Skeletal muscle tissue (tissue), 4 donors: ENCODE results near the gene COMP. TPM values are rescaled to one million over a fixed set of nuclear protein-coding genes. Genes with fewer than 3 reads are reported as not detected.

ENCODE experiments used
- H3K27ac ChIP-seq: one replicate; pipeline ENCODE4 v1.7.0; 2013; ENCODE audit warnings: mild to moderate bottlenecking, low read depth, low read length, inconsistent platforms
- H3K27me3 ChIP-seq, 3 donors: one replicate each; pipeline ENCODE4 v1.7.0; 2013; ENCODE audit warnings: low read length in 3 of 3; ENCODE audit not compliant: control insufficient read depth in 3 of 3, insufficient read depth in 3 of 3
- H3K36me3 ChIP-seq, 3 donors: one replicate each; pipeline ENCODE4 v1.7.0; 2013; ENCODE audit warnings: low read length in 3 of 3; ENCODE audit not compliant: control insufficient read depth in 3 of 3, insufficient read depth in 3 of 3
- H3K4me1 ChIP-seq, 3 donors: one replicate each; pipeline ENCODE4 v1.7.0; 2013; ENCODE audit warnings: low read length in 3 of 3, mild to moderate bottlenecking in 3 of 3; ENCODE audit not compliant: control insufficient read depth in 3 of 3, insufficient read depth in 3 of 3
- H3K4me3 ChIP-seq, 3 donors: one replicate each; pipeline ENCODE4 v1.7.0; 2013; ENCODE audit warnings: low read length in 3 of 3
- H3K9ac ChIP-seq, 3 donors: one replicate each; pipeline ENCODE4 v1.7.0; 2013; ENCODE audit warnings: low read length in 3 of 3, mild to moderate bottlenecking in 3 of 3, moderate library complexity in 2 of 3, low read depth in 1 of 3
- H3K9me3 ChIP-seq, 3 donors: one replicate each; pipeline ENCODE4 v1.7.0; 2013; ENCODE audit warnings: low read length in 3 of 3; ENCODE audit not compliant: control insufficient read depth in 3 of 3
- total RNA-seq: library from RNA; depleted of rRNA; stranded (reverse); fragments of >200 nt; gene quantifications from one replicate; pipeline ENCODE4 v1.2.3, GENCODE V29; 2014
- donor health status: Osteomylitis.

Gene COMP
- total RNA-seq, 1 donor from 2014 or later, result 15.7 TPM

- H3K36me3 ChIP-seq, result no peaks in the 10 kb centered on the region
- H3K9ac ChIP-seq, result no peak overlapping the region
- no peak overlapping the region for H3K4me3 ChIP-seq
- H3K9me3 ChIP-seq, result no peaks in the 10 kb centered on the region
- H3K4me1 ChIP-seq, result peaks cover 5 to 17% (median 12%) of the 10 kb centered on the region in 3 donors
- H3K27ac ChIP-seq, result no peak overlapping the region
- H3K27me3 ChIP-seq, result peaks cover 43 to 50% (median 48%) of the 10 kb centered on the region in 3 donors
Observed at GRCh38 chr19:18784786-18785120, 6.4 kb downstream of the COMP start.

- H3K36me3 ChIP-seq, result no peaks in the 10 kb centered on the region
- no peak overlapping the region for H3K4me3 ChIP-seq
- H3K27ac ChIP-seq, result no peak overlapping the region
- H3K27me3 ChIP-seq, result peaks cover 37 to 47% (median 43%) of the 10 kb centered on the region in 3 donors
- H3K9me3 ChIP-seq, result no peaks in the 10 kb centered on the region
- peaks cover 3 to 16% (median 10%) of the 10 kb centered on the region in 3 donors for H3K4me1 ChIP-seq
- H3K9ac ChIP-seq, result no peak overlapping the region
Observed at GRCh38 chr19:18783958-18784785, 6.9 kb downstream of the COMP start.

DNA sequence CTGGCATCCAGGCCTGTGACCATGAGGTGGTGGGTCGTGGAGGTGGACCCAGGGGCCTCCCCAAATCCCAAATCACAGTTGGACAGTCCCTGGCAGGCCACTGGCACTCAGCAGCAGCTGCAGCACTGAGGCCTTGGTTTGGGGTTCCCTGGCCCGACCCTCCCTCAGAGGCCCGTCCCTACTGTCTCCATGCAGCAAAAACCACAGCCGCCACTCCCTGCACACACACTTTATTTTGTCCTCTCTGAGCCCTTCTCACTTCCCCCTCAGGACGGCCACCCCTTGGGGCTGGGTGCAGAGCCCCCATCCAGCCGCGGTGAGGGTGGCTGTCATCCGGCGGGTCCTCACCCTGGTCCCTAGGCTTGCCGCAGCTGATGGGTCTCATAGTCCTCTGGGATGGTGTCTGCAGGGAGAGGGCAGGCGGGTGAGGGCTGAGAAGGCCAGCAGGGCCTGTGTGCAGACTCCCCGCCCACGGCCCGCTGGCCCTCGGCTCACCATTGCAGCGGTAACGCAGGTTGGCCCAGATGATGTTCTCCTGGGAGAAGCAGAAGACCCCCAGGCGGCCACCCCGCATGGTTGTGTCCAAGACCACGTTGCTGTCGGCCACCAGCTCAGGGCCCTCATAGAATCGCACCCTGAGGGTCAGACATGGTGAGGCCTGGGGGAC is 8.4 kb downstream of the COMP start:
- Histone ChIP-seq H3K4me3 (no peak overlapping the region), H3K27ac (no peak overlapping the region), H3K9ac (no peak overlapping the region), H3K9me3 (no peaks in the 10 kb centered on the region), H3K27me3 (peaks cover 27 to 38% (median 30%) of the 10 kb centered on the region in 3 donors), H3K36me3 (no peaks in the 10 kb centered on the region), H3K4me1 (peaks cover 3 to 16% (median 10%) of the 10 kb centered on the region in 3 donors)

DNA sequence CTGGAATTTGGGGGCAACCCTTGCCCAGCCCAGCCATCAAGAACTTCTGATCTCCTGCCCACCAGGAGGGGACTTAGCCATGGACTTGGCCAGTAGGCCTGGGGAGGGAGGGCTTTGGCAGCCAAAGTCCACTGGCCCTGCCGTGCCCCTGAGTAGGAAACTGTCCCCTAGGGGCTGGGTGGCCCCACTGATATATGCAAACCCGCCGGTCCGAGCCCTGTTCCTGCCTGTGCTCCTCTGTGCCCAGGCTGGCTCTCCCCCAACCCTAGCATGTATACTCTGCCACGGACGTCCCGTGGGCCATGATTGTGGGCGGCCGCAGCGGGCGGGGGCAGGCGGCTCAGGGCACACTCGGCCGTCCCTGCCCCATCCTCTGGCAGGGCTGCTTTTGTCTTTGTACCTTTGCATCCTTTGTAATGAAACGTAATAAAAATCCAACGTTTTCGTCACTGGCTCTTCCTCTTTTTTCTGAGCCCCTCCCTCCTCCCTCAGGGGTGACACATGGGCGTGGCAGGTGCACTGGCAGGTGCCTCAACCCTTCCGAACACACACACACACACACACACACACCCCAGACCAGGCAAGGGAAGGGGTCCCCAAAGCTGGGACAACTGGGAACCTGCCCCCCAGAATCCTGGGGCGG is 9.1 kb downstream of the COMP start:
- H3K27me3 ChIP-seq, result peaks cover 21 to 31% (median 23%) of the 10 kb centered on the region in 3 donors
- H3K4me3 ChIP-seq, result no peak overlapping the region
- no peaks in the 10 kb centered on the region for H3K36me3 ChIP-seq
- H3K9me3 ChIP-seq, result no peaks in the 10 kb centered on the region
- no peak overlapping the region for H3K9ac ChIP-seq
- no peak overlapping the region for H3K27ac ChIP-seq
- H3K4me1 ChIP-seq, result peaks cover 3 to 13% (median 10%) of the 10 kb centered on the region in 3 donors

- peaks cover 15 to 23% (median 16%) of the 10 kb centered on the region in 3 donors for H3K27me3 ChIP-seq
- no peaks in the 10 kb centered on the region for H3K9me3 ChIP-seq
- no peak overlapping the region for H3K27ac ChIP-seq
- H3K36me3 ChIP-seq, result peaks cover 0 to under 1% (median 0%) of the 10 kb centered on the region in 3 donors
- no peak overlapping the region for H3K4me3 ChIP-seq
- H3K9ac ChIP-seq, result no peak overlapping the region
- H3K4me1 ChIP-seq, result peaks cover 3 to 13% (median 10%) of the 10 kb centered on the region in 3 donors
Observed at GRCh38 chr19:18781047-18781600, 10.0 kb downstream of the COMP start.

DNA sequence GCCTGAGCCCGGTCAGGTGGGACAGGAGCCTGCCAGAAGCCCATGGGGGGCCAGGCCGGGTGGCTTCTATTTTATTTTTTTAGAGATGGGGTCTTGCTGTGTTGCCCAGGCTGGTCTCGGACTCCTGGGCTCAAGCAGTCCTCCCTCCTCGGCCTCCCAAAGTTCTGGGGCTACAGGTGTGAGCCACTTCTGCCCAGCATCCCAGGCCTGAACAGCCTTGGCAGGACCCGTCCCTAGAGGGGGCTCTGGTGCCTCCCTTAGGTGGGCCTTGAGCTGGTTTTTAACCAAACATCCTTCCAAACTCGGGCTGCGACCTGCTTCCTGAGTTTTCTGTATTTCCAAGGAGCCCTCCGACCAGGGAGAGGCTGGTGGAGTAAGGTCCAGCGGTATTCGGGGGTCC is 10.5 kb downstream of the COMP start:
- H3K36me3 ChIP-seq, result peaks cover 0 to 6% (median 0%) of the 10 kb centered on the region in 3 donors
- no peaks in the 10 kb centered on the region for H3K9me3 ChIP-seq
- H3K9ac ChIP-seq, result no peak overlapping the region
- no peak overlapping the region for H3K27ac ChIP-seq
- no peak overlapping the region for H3K4me3 ChIP-seq
- peaks cover 3 to 11% (median 10%) of the 10 kb centered on the region in 3 donors for H3K4me1 ChIP-seq
- peaks cover 11 to 20% (median 12%) of the 10 kb centered on the region in 3 donors for H3K27me3 ChIP-seq

DNA sequence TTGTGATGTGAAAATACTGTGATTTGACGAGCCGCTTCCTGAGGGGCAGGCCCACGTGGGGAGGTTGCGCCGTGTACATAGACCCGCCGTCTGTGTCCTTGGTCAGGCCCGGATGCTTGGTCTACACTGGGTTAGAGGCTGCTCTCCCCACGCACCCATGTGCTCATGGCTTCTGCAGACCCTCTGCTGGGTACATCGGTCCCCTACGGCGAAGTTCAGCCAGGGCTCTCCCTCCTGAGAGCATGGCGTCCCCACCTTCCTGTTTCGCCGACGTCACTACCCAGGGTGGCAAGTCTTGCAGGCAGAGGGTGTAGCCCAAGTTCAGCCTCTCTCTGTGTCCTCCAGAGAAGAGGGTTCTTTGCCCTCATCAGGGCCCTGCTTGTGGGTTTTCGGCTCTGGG is 11.0 kb downstream of the COMP start:
- Histone ChIP-seq H3K27me3 (peaks cover 7 to 15% (median 8%) of the 10 kb centered on the region in 3 donors), H3K4me1 (peaks cover 0 to 6% (median 6%) of the 10 kb centered on the region in 3 donors), H3K9me3 (no peaks in the 10 kb centered on the region), H3K36me3 (peaks cover 0 to 7% (median 0%) of the 10 kb centered on the region in 3 donors), H3K4me3 (no peak overlapping the region), H3K27ac (no peak overlapping the region), H3K9ac (no peak overlapping the region)

DNA sequence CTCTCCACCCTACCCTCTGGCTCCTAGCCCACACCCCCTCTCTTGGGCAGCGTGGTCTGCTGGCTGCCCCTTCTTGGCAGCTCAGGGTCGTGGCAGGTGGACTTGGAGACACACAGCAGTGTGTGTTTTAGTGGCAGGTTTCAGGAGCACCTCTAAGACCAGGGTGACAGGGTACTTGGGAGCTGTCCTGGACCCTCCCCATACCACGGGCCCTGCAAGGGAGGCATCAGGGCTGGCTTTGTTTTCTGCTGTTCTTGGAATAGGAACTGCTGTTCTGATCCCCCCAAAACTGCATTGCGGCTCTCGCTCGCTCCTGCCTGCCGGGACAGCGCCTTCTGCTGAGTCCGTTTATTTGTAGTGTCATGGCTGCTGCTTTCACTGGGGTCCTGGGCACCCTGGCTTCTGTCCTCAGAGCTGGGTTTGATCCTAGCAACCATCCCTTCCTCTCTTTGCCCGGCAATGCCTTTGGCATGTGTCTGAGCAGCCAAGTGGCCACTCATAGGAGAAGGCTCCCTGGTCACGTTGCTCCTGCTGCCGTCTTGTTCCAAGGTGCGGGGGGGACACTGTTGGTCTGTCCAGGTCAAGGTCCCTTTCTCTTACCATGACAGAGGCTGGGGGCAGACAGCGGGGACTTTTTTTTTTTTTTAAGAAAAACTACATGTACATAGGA is 12.1 kb downstream of the COMP start:
- Histone ChIP-seq H3K27me3 (peaks cover 0 to 7% (median 4%) of the 10 kb centered on the region in 3 donors), H3K9me3 (no peaks in the 10 kb centered on the region), H3K27ac (no peak overlapping the region), H3K4me3 (no peak overlapping the region), H3K9ac (no peak overlapping the region), H3K36me3 (peaks cover 0 to 7% (median 0%) of the 10 kb centered on the region in 3 donors), H3K4me1 (no peaks in the 10 kb centered on the region)

- Histone ChIP-seq H3K27me3 (peaks cover 0 to 7% (median 4%) of the 10 kb centered on the region in 3 donors), H3K4me3 (no peak overlapping the region), H3K9ac (no peak overlapping the region), H3K36me3 (peaks cover 0 to 7% (median 0%) of the 10 kb centered on the region in 3 donors), H3K27ac (no peak overlapping the region), H3K9me3 (no peaks in the 10 kb centered on the region), H3K4me1 (no peaks in the 10 kb centered on the region)
Observed at GRCh38 chr19:18778076-18778389, 13.1 kb downstream of the COMP start.
